Measurements from ENCODE around the gene CNTNAP2. TPM values are rescaled to one million over a fixed set of nuclear protein-coding genes. Genes with fewer than 3 reads are reported as not detected.

CNTNAP2 gene
- total RNA-seq, 1 experiment from 2014 or later = 64.5 TPM

DNA sequence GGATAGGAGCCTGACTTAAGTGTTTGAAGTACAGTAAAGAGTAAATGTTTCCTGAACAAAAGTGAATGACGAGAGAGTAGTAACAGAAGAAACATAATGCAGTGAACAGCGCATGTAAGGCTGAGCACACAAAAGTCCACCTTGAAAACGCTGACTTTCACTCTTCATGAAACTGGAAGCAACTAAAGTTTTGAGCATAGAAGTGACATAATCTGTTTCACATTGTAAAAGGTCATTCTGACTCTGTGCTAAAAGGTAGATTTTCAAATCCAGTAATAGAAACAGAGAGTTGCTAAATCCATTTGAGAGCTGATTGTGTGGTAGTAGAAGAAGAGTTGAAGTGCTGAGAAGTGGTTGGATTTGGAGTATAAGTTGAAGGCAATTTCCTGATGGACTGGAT is 1037.0 kb downstream of the CNTNAP2 start:
- H4K20me1 ChIP-seq (ENCODE audit: control insufficient read depth, insufficient read depth, insufficient read length) = no peaks in the 10 kb centered on the region
- H3K4ac ChIP-seq (ENCODE audit: low read depth, low read length) = no peak overlapping the region
- peaks cover 3 to 10% of the 10 kb centered on the region in 2 experiments for H3K4me1 Mint-ChIP-seq
- no peaks in the 10 kb centered on the region for H3K27me3 ChIP-seq (ENCODE audit: insufficient read depth, low read length)
- H2BK12ac ChIP-seq (ENCODE audit: insufficient read length, low read depth, low read length) = no peak overlapping the region
- H3K9ac ChIP-seq (ENCODE audit: extremely low read depth, insufficient read length, low read length) = no peak overlapping the region
- peaks cover 2 to 4% of the 10 kb centered on the region in 2 experiments; a peak in 4 of 5 replicates for H3K9me3 Mint-ChIP-seq
- no peaks in the 10 kb centered on the region for H3K27me3 Mint-ChIP-seq (ENCODE audit: low read depth)
- H3K14ac ChIP-seq (ENCODE audit: insufficient read depth, low read length) = no peak overlapping the region
- no peak overlapping the region for H3K18ac ChIP-seq (ENCODE audit: insufficient read length, low read depth, low read length)
- no peak overlapping the region for H3K23ac ChIP-seq (ENCODE audit: insufficient read length, low read depth, low read length)
- no peak overlapping the region for H4K5ac ChIP-seq (ENCODE audit: insufficient read length, low read depth, low read length)
- H2BK120ac ChIP-seq (ENCODE audit: low read depth, low read length, poor library complexity, severe bottlenecking) = no peak overlapping the region
- no peak overlapping the region for H4K8ac ChIP-seq (replicated peaks; ENCODE audit: insufficient read length, low read depth, low read length)
- no peaks in the 10 kb centered on the region for H3K23me2 ChIP-seq (ENCODE audit: insufficient read length, low read depth, low read length, poor library complexity, severe bottlenecking)
- H3K27ac ChIP-seq (ENCODE audit: insufficient read length, low read depth, low read length) = no peak overlapping the region
- H3K79me2 ChIP-seq (ENCODE audit: insufficient read depth, low read length) = no peaks in the 10 kb centered on the region
- no peak overlapping the region for H4K91ac ChIP-seq (ENCODE audit: insufficient read length, low read depth, low read length)
- H3K79me1 ChIP-seq (ENCODE audit: insufficient read depth, low read depth, low read length, poor library complexity, severe bottlenecking) = no peaks in the 10 kb centered on the region
- no peak overlapping the region for H2BK20ac ChIP-seq (ENCODE audit: low read depth, low read length, poor library complexity, severe bottlenecking)
- H3T11ph ChIP-seq (ENCODE audit: low read length) = no peak overlapping the region
- H2AK5ac ChIP-seq (ENCODE audit: insufficient read length, low read length) = no peak overlapping the region
- H2BK15ac ChIP-seq (ENCODE audit: low read depth, low read length) = no peak overlapping the region
- H3K56ac ChIP-seq (ENCODE audit: insufficient read length, low read depth, low read length) = no peak overlapping the region
- WGBS (ENCODE audit: extremely low coverage, insufficient read length, low lambda C conversion rate) = no CpG with 5 or more reads among the region's 3 CpGs
- TF ChIP-seq, protein P1, sequence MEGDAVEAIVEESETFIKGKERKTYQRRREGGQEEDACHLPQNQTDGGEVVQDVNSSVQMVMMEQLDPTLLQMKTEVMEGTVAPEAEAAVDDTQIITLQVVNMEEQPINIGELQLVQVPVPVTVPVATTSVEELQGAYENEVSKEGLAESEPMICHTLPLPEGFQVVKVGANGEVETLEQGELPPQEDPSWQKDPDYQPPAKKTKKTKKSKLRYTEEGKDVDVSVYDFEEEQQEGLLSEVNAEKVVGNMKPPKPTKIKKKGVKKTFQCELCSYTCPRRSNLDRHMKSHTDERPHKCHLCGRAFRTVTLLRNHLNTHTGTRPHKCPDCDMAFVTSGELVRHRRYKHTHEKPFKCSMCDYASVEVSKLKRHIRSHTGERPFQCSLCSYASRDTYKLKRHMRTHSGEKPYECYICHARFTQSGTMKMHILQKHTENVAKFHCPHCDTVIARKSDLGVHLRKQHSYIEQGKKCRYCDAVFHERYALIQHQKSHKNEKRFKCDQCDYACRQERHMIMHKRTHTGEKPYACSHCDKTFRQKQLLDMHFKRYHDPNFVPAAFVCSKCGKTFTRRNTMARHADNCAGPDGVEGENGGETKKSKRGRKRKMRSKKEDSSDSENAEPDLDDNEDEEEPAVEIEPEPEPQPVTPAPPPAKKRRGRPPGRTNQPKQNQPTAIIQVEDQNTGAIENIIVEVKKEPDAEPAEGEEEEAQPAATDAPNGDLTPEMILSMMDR (conservative IDR thresholded peaks at IDR 0.05) = no peak
- DNase-seq = no peak
- H3K9me3 ChIP-seq (ENCODE audit: control insufficient read depth, low read depth, low read length) = no peaks in the 10 kb centered on the region
- H2BK5ac ChIP-seq (ENCODE audit: insufficient read length, low read length) = no peak overlapping the region
- H3K27ac Mint-ChIP-seq = no peak overlapping the region; a peak in 1 of 7 replicates
- H3K4me3 Mint-ChIP-seq = no peak overlapping the region
- no peaks in the 10 kb centered on the region for H3K4me1 ChIP-seq (ENCODE audit: insufficient read depth, low read length)
- H3K4me2 ChIP-seq (ENCODE audit: insufficient read depth, insufficient read length, low read length) = no peak overlapping the region
- peaks cover 0 to 4% (median 0%) of the 10 kb centered on the region in 3 experiments; a peak in 1 of 7 replicates for H3K36me3 Mint-ChIP-seq (ENCODE audit: insufficient read depth in 1 of 3, low read depth in 3 of 3)
- no peak overlapping the region for H2AFZ ChIP-seq (ENCODE audit: low read length)
